Measurements from ENCODE around the gene BANF2.
"Not testable (repeated sequence)": the region's sequence is repeated elsewhere in the genome, so short reads cannot be mapped to it uniquely, and the experiment has no call there.

Gene BANF2

GRCh38 chr20:17706632-17707031 is 6.9 kb downstream of the BANF2 start:
- no peak overlapping the region for H3K9ac ChIP-seq
- no peaks in the 10 kb centered on the region for H3K79me2 ChIP-seq
- no peak for TF ChIP-seq CTCF (IDR thresholded peaks at IDR 0.05)
- H3K9me3 ChIP-seq (ENCODE audit: control insufficient read depth, low read length): no peaks in the 10 kb centered on the region
- H3K4me1 ChIP-seq: no peaks in the 10 kb centered on the region
- H3K4me2 ChIP-seq (ENCODE audit: low read length): no peak overlapping the region
- no peaks in the 10 kb centered on the region for H3K36me3 ChIP-seq (ENCODE audit: control insufficient read depth, insufficient read depth, low read length)
- H2AFZ ChIP-seq: no peak overlapping the region
- H3K27me3 ChIP-seq (ENCODE audit: control insufficient read depth, insufficient read depth, low read length): no peaks in the 10 kb centered on the region
- H3K27ac ChIP-seq: no peak overlapping the region
- no peak overlapping the region for H3K4me3 ChIP-seq (ENCODE audit: low read depth, low read length)

GRCh38 chr20:17707951-17708350 is 8.2 kb downstream of the BANF2 start:
- H3K27me3 ChIP-seq (ENCODE audit: control insufficient read depth, insufficient read depth, low read length); H3K9ac ChIP-seq; H3K27ac ChIP-seq; H3K79me2 ChIP-seq; H3K4me2 ChIP-seq (ENCODE audit: low read length); H3K36me3 ChIP-seq (ENCODE audit: control insufficient read depth, insufficient read depth, low read length); H2AFZ ChIP-seq; H3K4me3 ChIP-seq (ENCODE audit: low read depth, low read length); H3K9me3 ChIP-seq (ENCODE audit: control insufficient read depth, low read length); H3K4me1 ChIP-seq: not testable (repeated sequence)

GRCh38 chr20:17708675-17709360 is 9.1 kb downstream of the BANF2 start:
- no peaks in the 10 kb centered on the region for H3K4me1 ChIP-seq
- no peaks in the 10 kb centered on the region for H3K9me3 ChIP-seq (ENCODE audit: control insufficient read depth, low read length)
- H3K9ac ChIP-seq: no peak overlapping the region
- no peaks in the 10 kb centered on the region for H3K79me2 ChIP-seq
- no peak overlapping the region for H3K4me3 ChIP-seq (ENCODE audit: low read depth, low read length)
- H3K27me3 ChIP-seq (ENCODE audit: control insufficient read depth, insufficient read depth, low read length): no peaks in the 10 kb centered on the region
- no peaks in the 10 kb centered on the region for H3K36me3 ChIP-seq (ENCODE audit: control insufficient read depth, insufficient read depth, low read length)
- no peak overlapping the region for H3K4me2 ChIP-seq (ENCODE audit: low read length)
- TF ChIP-seq CTCF (IDR thresholded peaks at IDR 0.05): no peak
- H3K27ac ChIP-seq: no peak overlapping the region
- no peak overlapping the region for H2AFZ ChIP-seq

- Histone ChIP-seq H3K27ac (no peak overlapping the region), H3K4me2 (ENCODE audit: low read length) (no peak overlapping the region), H3K9ac (no peak overlapping the region), H3K36me3 (ENCODE audit: control insufficient read depth, insufficient read depth, low read length) (no peaks in the 10 kb centered on the region), H2AFZ (no peak overlapping the region), H3K4me3 (ENCODE audit: low read depth, low read length) (no peak overlapping the region), H3K79me2 (no peaks in the 10 kb centered on the region), H3K27me3 (ENCODE audit: control insufficient read depth, insufficient read depth, low read length) (no peaks in the 10 kb centered on the region), H3K9me3 (ENCODE audit: control insufficient read depth, low read length) (no peaks in the 10 kb centered on the region), H3K4me1 (peaks cover 2% of the 10 kb centered on the region)
- no peak for TF ChIP-seq CTCF (IDR thresholded peaks at IDR 0.05)
These were observed 9.9 kb downstream of the BANF2 start for GRCh38 chr20:17709361-17710293.

GRCh38 chr20:17710379-17711266 is 10.9 kb downstream of the BANF2 start:
- Histone ChIP-seq H3K9ac (no peak overlapping the region), H3K79me2 (no peaks in the 10 kb centered on the region), H3K9me3 (ENCODE audit: control insufficient read depth, low read length) (no peaks in the 10 kb centered on the region), H3K4me2 (ENCODE audit: low read length) (no peak overlapping the region), H3K36me3 (ENCODE audit: control insufficient read depth, insufficient read depth, low read length) (no peaks in the 10 kb centered on the region), H3K27me3 (ENCODE audit: control insufficient read depth, insufficient read depth, low read length) (no peaks in the 10 kb centered on the region), H3K4me3 (ENCODE audit: low read depth, low read length) (no peak overlapping the region), H2AFZ (peak overlapping the region; percentile 48), H3K4me1 (peaks cover 9% of the 10 kb centered on the region), H3K27ac (no peak overlapping the region)
- no peak for TF ChIP-seq CTCF (IDR thresholded peaks at IDR 0.05)

All from parathyroid adenoma (tissue), 2 donors.